ENCODE data around the gene ELMO1.

DNA sequence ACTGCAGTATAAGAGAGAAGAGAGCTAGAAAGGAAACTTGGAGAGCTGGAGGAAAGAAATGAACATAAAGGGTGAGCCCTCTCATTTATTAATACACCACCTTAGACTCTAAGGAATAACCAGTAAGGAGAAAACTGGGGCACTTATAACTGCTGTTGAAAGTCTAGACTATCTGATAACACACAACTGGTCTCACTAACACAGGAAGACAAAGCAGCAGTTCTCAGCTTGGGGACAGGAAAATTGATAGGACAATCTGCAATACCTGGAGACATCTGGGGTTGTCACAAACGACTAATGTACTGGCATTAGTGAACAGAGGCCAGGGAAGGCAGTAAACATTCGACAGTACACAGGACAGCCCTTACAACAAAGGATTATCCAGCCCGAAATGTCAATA lies 6.8 kb downstream of the ELMO1 start:
- TF ChIP-seq EZH2 (IDR thresholded peaks at IDR 0.05; ENCODE audit: borderline replicate concordance, low read depth, low read length, severe bottlenecking) = no peak
- TF ChIP-seq, protein P1, sequence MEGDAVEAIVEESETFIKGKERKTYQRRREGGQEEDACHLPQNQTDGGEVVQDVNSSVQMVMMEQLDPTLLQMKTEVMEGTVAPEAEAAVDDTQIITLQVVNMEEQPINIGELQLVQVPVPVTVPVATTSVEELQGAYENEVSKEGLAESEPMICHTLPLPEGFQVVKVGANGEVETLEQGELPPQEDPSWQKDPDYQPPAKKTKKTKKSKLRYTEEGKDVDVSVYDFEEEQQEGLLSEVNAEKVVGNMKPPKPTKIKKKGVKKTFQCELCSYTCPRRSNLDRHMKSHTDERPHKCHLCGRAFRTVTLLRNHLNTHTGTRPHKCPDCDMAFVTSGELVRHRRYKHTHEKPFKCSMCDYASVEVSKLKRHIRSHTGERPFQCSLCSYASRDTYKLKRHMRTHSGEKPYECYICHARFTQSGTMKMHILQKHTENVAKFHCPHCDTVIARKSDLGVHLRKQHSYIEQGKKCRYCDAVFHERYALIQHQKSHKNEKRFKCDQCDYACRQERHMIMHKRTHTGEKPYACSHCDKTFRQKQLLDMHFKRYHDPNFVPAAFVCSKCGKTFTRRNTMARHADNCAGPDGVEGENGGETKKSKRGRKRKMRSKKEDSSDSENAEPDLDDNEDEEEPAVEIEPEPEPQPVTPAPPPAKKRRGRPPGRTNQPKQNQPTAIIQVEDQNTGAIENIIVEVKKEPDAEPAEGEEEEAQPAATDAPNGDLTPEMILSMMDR (IDR thresholded peaks at IDR 0.05; ENCODE audit: borderline replicate concordance, extremely low read depth, low read length, poor library complexity, severe bottlenecking) = no peak

Data from DND-41 (cell line).